Right kidney (tissue), 1 donor: Measurements from ENCODE around the gene CCDC88B.
"Not testable (repeated sequence)": the region's sequence is repeated elsewhere in the genome, so short reads cannot be mapped to it uniquely, and the experiment has no call there.

Experiments
- DNase-seq: peaks from one replicate; pipeline ENCODE4 v3.0.0-alpha.2; 2016

The CCDC88B gene

DNA sequence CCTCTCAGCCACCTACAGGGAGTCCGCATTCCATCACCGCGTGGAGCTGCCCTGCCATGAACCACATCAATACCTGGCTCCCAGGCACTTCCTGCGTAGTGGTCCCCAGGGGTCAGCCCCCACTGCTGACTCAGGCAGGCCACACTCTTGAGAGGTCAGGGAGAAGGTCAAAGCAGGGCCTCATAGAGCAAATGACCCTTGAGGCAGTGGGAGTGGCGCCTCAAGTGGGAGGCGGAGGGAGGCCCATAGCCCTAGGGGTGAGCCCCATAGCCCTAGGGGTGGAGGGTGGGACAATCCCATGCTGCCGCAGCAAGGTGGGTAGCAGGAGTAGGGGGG, 17.1 kb upstream of the CCDC88B start:
- no peak for DNase-seq

- DNase-seq, result no peak
These were observed 16.6 kb upstream of the CCDC88B start for GRCh38 chr11:64323373-64323772.

- not testable (repeated sequence) for DNase-seq
These were observed 16.0 kb upstream of the CCDC88B start for GRCh38 chr11:64323984-64324383.

GRCh38 chr11:64324692-64325469, 15.1 kb upstream of the CCDC88B start:
- DNase-seq, result no peak

DNA sequence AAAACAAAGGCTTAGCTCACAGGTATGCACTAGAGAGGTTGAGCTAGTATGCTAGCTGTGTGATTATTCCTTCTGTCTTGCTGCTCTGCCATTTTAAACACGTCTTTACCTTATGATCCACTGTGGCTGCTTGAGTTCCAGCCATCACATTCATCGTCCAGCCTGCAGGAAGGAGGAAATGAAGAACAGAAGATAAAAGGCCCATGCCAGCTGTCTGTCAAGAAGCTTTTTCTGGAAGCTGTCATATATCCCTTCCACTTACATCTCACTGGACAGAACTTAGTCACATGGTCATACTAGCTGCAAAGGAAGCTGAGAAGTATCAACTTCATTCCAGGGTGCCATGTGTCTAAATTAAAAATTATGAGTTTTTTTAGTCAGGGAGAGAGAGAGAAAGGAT, 12.6 kb upstream of the CCDC88B start:
- no peak for DNase-seq

GRCh38 chr11:64327993-64328392, 12.0 kb upstream of the CCDC88B start:
- no peak for DNase-seq

DNA sequence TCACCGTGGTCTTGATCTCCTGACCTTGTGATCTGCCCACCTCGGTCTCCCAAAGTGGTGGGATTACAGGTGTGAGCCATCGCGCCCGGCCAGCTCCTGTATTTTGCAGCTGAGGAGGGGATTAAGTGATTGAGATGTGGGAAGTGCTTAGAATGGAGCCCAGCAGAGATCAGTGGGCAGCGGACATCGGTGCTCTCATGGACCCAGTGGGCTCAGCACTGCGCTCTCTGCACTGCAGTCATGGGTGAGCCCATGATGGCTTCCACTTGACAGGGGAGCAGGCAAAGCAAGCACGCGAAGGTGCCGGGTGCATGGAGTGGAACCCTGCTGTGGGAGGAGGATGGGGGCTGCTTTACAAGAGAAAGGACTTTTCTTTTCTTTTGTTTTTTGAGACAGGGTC, 9.1 kb upstream of the CCDC88B start:
- no peak for DNase-seq

GRCh38 chr11:64331569-64332371, 8.2 kb upstream of the CCDC88B start:
- DNase-seq, result no peak

GRCh38 chr11:64333556-64333955, 6.4 kb upstream of the CCDC88B start:
- DNase-seq, result no peak

DNA sequence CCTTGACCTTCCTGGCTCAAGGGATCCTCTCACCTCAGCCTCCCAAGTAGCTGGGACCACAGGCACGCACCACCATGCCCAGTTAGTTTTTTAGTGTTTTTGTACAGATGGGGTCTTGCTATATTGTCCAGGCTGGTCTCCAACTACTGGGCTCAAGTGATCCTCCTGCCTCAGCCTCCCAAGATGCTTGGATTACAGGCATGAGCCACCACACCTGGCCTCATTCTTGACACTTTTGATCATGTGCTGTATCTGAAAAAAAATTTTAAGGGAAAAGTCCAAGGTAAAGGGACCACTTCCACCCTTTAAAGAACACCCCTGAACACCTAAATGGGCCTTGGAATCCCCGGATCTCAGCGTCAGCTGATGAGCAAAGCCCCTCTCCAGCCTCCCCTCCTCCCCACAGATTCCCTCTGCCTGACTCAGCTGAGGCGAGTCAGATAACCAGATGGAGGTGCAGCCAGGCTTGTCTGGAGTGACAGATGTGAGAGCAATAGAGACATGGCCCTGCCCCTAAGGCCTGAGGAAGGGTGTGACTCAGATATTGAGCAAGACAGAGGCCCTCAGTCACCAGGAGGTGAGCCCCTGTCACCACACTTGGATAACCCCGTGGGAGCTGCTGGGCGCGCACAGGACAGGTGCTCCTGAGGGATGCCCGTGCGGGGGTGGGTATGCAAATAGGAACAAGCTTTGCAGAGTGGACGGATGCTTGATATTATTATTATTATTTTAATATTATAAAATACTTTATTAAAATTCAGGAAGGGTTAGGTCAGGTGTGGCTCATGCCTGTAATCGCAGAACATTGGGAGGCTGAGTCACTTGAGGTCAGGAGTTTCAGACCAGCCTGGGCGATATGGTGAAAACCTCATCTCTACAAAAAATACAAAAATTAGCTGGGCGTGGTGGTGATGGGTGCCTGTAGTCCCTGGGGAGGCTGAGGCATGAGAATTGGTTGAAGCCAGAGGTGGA, 5.0 kb upstream of the CCDC88B start:
- no peak for DNase-seq

- DNase-seq, result no peak
These were observed 2.3 kb upstream of the CCDC88B start for GRCh38 chr11:64337538-64338249.

DNA sequence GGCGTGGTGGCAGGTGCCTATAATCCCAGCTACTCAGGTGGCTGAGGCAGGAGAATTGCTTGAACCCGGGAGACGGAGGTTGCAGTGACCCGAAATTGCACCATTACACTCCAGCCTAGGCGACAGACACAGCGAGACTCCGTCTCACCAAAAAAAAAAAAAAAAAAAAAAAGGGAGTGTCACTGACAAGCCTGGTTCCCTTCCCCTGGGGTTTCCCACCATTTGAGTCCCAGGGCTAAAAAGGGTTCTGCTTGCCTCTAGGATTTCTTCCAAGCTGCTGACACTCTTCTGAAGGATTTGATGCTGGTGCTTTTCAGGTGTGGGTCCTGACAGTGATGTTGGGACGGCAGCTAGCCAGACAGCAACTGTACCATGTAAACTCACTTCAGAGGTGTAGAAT, 1.3 kb upstream of the CCDC88B start:
- no peak for DNase-seq

- no peak for DNase-seq
These were observed 718 bp upstream of the CCDC88B start for GRCh38 chr11:64339286-64339685.

GRCh38 chr11:64340671-64341335, 799 bp downstream of the CCDC88B start:
- DNase-seq, result no peak

DNA sequence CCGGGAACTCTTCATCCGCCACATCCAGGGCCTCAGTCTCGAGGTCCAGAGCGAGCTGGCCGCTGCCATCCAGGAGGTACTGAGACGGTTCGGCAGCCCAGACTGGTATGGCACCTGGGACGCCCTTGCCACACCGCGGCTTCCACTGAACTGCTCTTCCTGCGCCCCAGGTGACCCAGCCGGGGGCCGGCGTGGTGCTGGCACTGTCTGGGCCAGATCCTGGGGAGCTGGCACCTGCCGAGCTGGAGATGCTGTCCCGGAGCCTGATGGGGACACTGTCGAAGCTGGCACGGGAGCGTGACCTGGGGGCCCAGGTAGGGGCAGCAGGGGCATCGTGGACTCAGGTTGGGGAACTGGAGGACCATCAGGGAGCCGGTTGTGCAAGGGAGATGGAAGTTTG, 1.4 kb downstream of the CCDC88B start:
- no peak for DNase-seq

DNA sequence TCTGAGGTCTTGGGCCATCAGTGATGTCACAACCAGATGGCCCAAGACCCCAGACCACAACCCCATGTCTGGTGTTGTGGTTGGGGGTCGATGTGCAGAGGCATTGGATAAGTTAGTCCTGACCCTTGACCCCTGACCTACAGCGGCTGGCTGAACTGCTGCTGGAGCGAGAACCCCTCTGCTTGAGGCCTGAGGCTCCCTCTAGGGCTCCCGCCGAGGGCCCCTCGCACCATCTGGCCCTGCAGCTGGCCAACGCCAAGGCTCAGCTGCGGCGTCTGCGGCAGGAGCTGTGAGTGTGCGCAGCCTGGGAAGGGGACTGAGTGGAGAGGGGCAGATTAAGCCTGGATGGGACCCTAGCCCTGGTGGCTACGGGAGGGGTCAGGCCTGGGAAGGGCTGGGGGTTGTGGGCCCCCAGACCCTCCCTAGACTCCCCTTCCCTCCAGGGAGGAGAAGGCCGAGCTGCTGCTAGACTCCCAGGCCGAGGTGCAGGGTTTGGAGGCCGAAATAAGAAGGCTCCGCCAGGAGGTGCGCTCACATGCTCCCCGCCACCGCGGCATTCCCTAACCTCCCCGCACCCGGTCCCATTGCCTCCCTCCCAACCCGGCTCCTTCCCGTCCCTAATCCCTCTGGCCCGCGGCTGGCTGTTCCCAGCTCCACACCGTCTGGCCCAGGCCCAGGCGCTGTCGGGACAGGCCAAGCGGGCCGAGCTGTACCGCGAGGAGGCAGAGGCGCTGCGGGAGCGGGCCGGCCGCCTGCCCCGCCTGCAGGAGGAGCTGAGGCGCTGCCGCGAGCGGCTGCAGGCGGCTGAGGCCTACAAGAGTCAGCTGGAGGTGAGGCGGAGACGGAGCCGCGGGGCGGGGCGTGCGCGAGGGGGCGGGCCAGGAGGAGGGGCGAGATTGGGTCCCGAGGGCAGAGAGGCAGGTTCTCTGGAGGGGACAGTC, 2.1 kb downstream of the CCDC88B start:
- peak; percentile 76 for DNase-seq

- DNase-seq, result no peak
These were observed 3.1 kb downstream of the CCDC88B start for GRCh38 chr11:64342869-64343745.

DNA sequence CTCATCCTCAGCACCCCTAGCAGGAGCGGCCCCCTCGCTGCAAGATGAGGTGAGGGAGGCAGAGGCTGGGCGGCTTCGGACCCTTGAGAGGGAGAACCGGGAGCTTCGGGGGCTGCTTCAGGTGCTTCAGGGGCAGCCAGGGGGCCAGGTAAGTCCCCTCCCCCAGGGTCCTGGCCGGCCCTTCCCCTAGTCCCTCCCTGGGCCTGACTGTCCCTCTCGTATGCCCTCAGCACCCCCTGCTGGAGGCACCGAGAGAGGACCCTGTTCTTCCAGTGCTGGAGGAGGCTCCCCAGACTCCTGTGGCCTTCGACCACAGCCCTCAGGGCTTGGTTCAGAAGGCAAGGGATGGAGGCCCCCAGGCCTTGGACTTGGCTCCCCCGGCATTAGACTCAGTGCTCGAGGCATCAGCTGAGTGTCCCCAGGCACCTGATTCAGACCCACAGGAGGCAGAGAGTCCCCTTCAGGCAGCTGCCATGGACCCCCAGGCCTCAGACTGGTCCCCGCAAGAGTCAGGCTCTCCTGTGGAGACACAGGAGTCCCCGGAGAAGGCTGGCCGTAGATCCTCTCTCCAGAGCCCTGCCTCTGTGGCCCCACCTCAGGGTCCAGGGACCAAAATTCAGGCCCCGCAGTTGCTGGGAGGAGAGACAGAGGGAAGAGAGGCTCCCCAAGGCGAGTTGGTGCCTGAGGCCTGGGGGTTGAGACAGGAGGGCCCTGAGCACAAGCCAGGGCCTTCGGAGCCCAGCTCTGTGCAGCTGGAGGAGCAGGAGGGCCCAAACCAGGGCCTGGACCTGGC, 4.0 kb downstream of the CCDC88B start:
- DNase-seq, result no peak
